NT2/D1 (cell line): ENCODE results near the gene ZNF91.

Experiments
- SUZ12 ChIP-seq: IDR thresholded peaks from 2 replicates; pipeline ENCODE4 v1.6.1; 2011; ENCODE audit not compliant: insufficient read length, insufficient read depth; ENCODE audit errors: extremely low read depth
- ZNF274 ChIP-seq: IDR thresholded peaks from 2 replicates; pipeline ENCODE4 v1.6.1; 2011; ENCODE audit warnings: mild to moderate bottlenecking, low read depth, low read length

DNA sequence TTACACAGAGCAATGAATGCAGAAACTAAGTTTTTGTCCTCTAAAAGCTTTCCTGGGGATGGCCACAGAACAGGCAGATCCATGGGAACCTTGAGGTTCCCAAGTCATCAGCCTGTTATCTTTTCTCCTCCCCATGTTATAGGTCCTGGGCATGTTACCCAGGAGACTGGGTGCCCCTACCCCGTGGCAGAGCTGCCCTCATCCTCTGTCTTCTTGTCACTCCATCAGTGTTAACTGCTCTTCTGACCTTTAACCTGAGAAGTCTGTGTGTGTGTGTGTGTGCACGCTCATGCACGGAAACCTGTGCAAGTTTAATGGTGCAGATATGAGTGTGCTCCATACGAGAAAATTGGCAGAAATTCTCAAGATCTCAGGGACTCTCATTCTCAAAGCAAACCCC is 101.1 kb downstream of the ZNF91 start:
- no peak for TF ChIP-seq ZNF274
- TF ChIP-seq SUZ12: no peak
